ENCODE results near the gene APP.
"Not testable (repeated sequence)": the region's sequence is repeated elsewhere in the genome, so short reads cannot be mapped to it uniquely, and the experiment has no call there.

Gene APP

GRCh38 chr21:26025536-26026512 lies 144.7 kb downstream of the APP start:
- no peak for DNase-seq
- peaks cover 18% of the 10 kb centered on the region for H3K36me3 ChIP-seq

GRCh38 chr21:26023406-26023805 lies 147.2 kb downstream of the APP start:
- not testable (repeated sequence) for DNase-seq; H3K4me3 ChIP-seq (ENCODE audit: low read depth, low read length); H3K27me3 ChIP-seq; H3K9me3 ChIP-seq; H3K4me1 ChIP-seq
- H3K36me3 ChIP-seq, result peaks cover 19% of the 10 kb centered on the region

More at GRCh38 chr21:26025536-26026512, 144.7 kb downstream of the APP start:
- Histone ChIP-seq H3K9me3 (no peaks in the 10 kb centered on the region), H3K27me3 (no peaks in the 10 kb centered on the region), H3K4me3 (ENCODE audit: low read depth, low read length) (no peak overlapping the region), H3K4me1 (peaks cover 6% of the 10 kb centered on the region; the same call in 1 of the 2 replicates)
- no peak for TF ChIP-seq CTCF (IDR thresholded peaks at IDR 0.05; ENCODE audit: low read depth, low read length)

GRCh38 chr21:26022598-26023337 lies 147.8 kb downstream of the APP start:
- H3K27me3 ChIP-seq; H3K4me3 ChIP-seq (ENCODE audit: low read depth, low read length); H3K4me1 ChIP-seq; H3K9me3 ChIP-seq; DNase-seq: not testable (repeated sequence)
- H3K36me3 ChIP-seq, result peaks cover 19% of the 10 kb centered on the region

GRCh38 chr21:26020510-26020909 lies 150.1 kb downstream of the APP start:
- Histone ChIP-seq H3K4me1 (no peaks in the 10 kb centered on the region), H3K9me3 (no peaks in the 10 kb centered on the region), H3K36me3 (peaks cover 16% of the 10 kb centered on the region), H3K4me3 (ENCODE audit: low read depth, low read length) (no peak overlapping the region), H3K27me3 (no peaks in the 10 kb centered on the region)
- TF ChIP-seq CTCF (IDR thresholded peaks at IDR 0.05; ENCODE audit: low read depth, low read length), result no peak
- no peak for DNase-seq

- H3K36me3 ChIP-seq, result peaks cover 16% of the 10 kb centered on the region
- no peak for TF ChIP-seq CTCF (IDR thresholded peaks at IDR 0.05; ENCODE audit: low read depth, low read length)
These were observed 150.5 kb downstream of the APP start for GRCh38 chr21:26020081-26020480.

GRCh38 chr21:26019236-26019635 lies 151.3 kb downstream of the APP start:
- Histone ChIP-seq H3K36me3 (peaks cover 16% of the 10 kb centered on the region), H3K27me3 (no peaks in the 10 kb centered on the region), H3K4me1 (no peaks in the 10 kb centered on the region), H3K9me3 (no peaks in the 10 kb centered on the region), H3K4me3 (ENCODE audit: low read depth, low read length) (no peak overlapping the region)
- no peak for TF ChIP-seq CTCF (IDR thresholded peaks at IDR 0.05; ENCODE audit: low read depth, low read length)
- DNase-seq, result no peak

More at GRCh38 chr21:26020081-26020480, 150.5 kb downstream of the APP start:
- H3K4me3 ChIP-seq (ENCODE audit: low read depth, low read length), result no peak overlapping the region
- H3K4me1 ChIP-seq, result no peaks in the 10 kb centered on the region
- H3K27me3 ChIP-seq, result no peaks in the 10 kb centered on the region
- DNase-seq, result no peak
- H3K9me3 ChIP-seq, result no peaks in the 10 kb centered on the region

- H3K4me3 ChIP-seq (ENCODE audit: low read depth, low read length), result no peak overlapping the region
- H3K36me3 ChIP-seq, result no peaks in the 10 kb centered on the region
- no peak for TF ChIP-seq CTCF (IDR thresholded peaks at IDR 0.05; ENCODE audit: low read depth, low read length)
- H3K27me3 ChIP-seq, result no peaks in the 10 kb centered on the region
- no peak for DNase-seq
- no peaks in the 10 kb centered on the region for H3K9me3 ChIP-seq
- no peaks in the 10 kb centered on the region for H3K4me1 ChIP-seq
These were observed 156.6 kb downstream of the APP start for GRCh38 chr21:26013970-26014369.

- DNase-seq; H3K9me3 ChIP-seq; H3K36me3 ChIP-seq; H3K4me1 ChIP-seq; H3K27me3 ChIP-seq; H3K4me3 ChIP-seq (ENCODE audit: low read depth, low read length): not testable (repeated sequence)
These were observed 158.1 kb downstream of the APP start for GRCh38 chr21:26012482-26012881.
